IPS DF 4.7 (cell line): ENCODE results near the gene ATG12.
"Not testable (repeated sequence)": the region's sequence is repeated elsewhere in the genome, so short reads cannot be mapped to it uniquely, and the experiment has no call there.

ENCODE experiments used
- DNase-seq: peaks from one replicate; pipeline ENCODE4 v3.0.0-alpha.2; 2013; ENCODE audit warnings: low spot score; ENCODE audit errors: extremely low read depth

The ATG12 gene

GRCh38 chr5:115842952-115843351, 1.6 kb upstream of the ATG12 start:
- no peak for DNase-seq

GRCh38 chr5:115842089-115842935, 947 bp upstream of the ATG12 start:
- no peak for DNase-seq

- DNase-seq: no peak
Observed at GRCh38 chr5:115840873-115841272, 492 bp downstream of the ATG12 start.

- DNase-seq: no peak
Observed at GRCh38 chr5:115838885-115839518, 2.4 kb downstream of the ATG12 start.

GRCh38 chr5:115835481-115835880, 5.9 kb downstream of the ATG12 start:
- DNase-seq: no peak

- DNase-seq: no peak
Observed at GRCh38 chr5:115831163-115831768, 10.1 kb downstream of the ATG12 start.

- DNase-seq: no peak
Observed at GRCh38 chr5:115829913-115830312, 11.5 kb downstream of the ATG12 start.

- no peak for DNase-seq
Observed at GRCh38 chr5:115825948-115826347, 15.4 kb downstream of the ATG12 start.

GRCh38 chr5:115824983-115825382, 16.4 kb downstream of the ATG12 start:
- DNase-seq: not testable (repeated sequence)

GRCh38 chr5:115820846-115821245, 20.5 kb downstream of the ATG12 start:
- DNase-seq: no peak

- DNase-seq: no peak
Observed at GRCh38 chr5:115818821-115819220, 22.5 kb downstream of the ATG12 start.

- DNase-seq: no peak
Observed at GRCh38 chr5:115817386-115817785, 24.0 kb downstream of the ATG12 start.

- DNase-seq: no peak
Observed at GRCh38 chr5:115816226-115817081, 24.9 kb downstream of the ATG12 start, which contains the start of gene CDO1. Gene CDO1, minus strand, starts transcription at chr5:115816659. Its CDS starts 262 bp downstream, at chr5:115816397.

- no peak for DNase-seq
Observed at GRCh38 chr5:115815693-115816225, 25.6 kb downstream of the ATG12 start.

GRCh38 chr5:115815006-115815692, 26.2 kb downstream of the ATG12 start:
- DNase-seq: no peak

GRCh38 chr5:115813719-115814118, 27.6 kb downstream of the ATG12 start:
- DNase-seq: no peak

- no peak for DNase-seq
Observed at GRCh38 chr5:115812372-115812771, 29.0 kb downstream of the ATG12 start.

GRCh38 chr5:115811406-115811805, 30.0 kb downstream of the ATG12 start:
- no peak for DNase-seq

- DNase-seq: no peak
Observed at GRCh38 chr5:115810761-115811160, 30.6 kb downstream of the ATG12 start.

- no peak for DNase-seq
Observed at GRCh38 chr5:115809946-115810345, 31.4 kb downstream of the ATG12 start.
